Ectodermal cell (in vitro differentiated cells): ENCODE measurements around the gene GNA15.

Experiments used
- H3K27ac ChIP-seq: 2 replicates; pipeline ENCODE4 v1.7.0; 2013; ENCODE audit warnings: mild to moderate bottlenecking, low read depth, low read length; ENCODE audit not compliant: insufficient read depth, poor library complexity, severe bottlenecking
- H3K27me3 ChIP-seq: 2 replicates; pipeline ENCODE4 v1.7.0; 2013; ENCODE audit warnings: mild to moderate bottlenecking, low read length; ENCODE audit not compliant: insufficient read depth, control insufficient read depth, poor library complexity, severe bottlenecking
- H3K36me3 ChIP-seq: one replicate; pipeline ENCODE4 v1.7.0; 2013; ENCODE audit warnings: low read length; ENCODE audit not compliant: control insufficient read depth, insufficient read depth
- H3K4me1 ChIP-seq: one replicate; pipeline ENCODE4 v1.7.0; 2013; ENCODE audit warnings: low read length; ENCODE audit not compliant: control insufficient read depth, insufficient read depth
- H3K4me3 ChIP-seq: 2 replicates; pipeline ENCODE4 v1.7.0; 2013; ENCODE audit warnings: low read depth, low read length, control low read depth; ENCODE audit not compliant: insufficient read depth
- H3K9me3 ChIP-seq: 2 replicates; pipeline ENCODE4 v1.7.0; 2013; ENCODE audit warnings: mild to moderate bottlenecking, low read length, moderate library complexity; ENCODE audit not compliant: control insufficient read depth
- WGBS, 2 experiments: methylation state at CpG; one replicate each; pipeline ENCODE4 v1.1.7; 2013; ENCODE audit warnings: missing lambda C conversion rate in 2 of 2; 5-methylcytosine and 5-hydroxymethylcytosine counted together

GNA15 gene

GRCh38 chr19:3098515-3099346 is 37.1 kb upstream of the GNA15 start:
- no peaks in the 10 kb centered on the region for H3K27me3 ChIP-seq
- H3K27ac ChIP-seq = no peak overlapping the region
- no peaks in the 10 kb centered on the region for H3K36me3 ChIP-seq
- H3K4me1 ChIP-seq = peaks cover 28% of the 10 kb centered on the region
- no peaks in the 10 kb centered on the region for H3K9me3 ChIP-seq
- no peak overlapping the region for H3K4me3 ChIP-seq
- whole genome bisulfite sequencing, 2 experiments = 92 to 93% methylated on average over 40 of the region's 40 CpGs

GRCh38 chr19:3099347-3100145 is 36.3 kb upstream of the GNA15 start:
- H3K27me3 ChIP-seq = no peaks in the 10 kb centered on the region
- no peaks in the 10 kb centered on the region for H3K9me3 ChIP-seq
- H3K4me1 ChIP-seq = peaks cover 28% of the 10 kb centered on the region
- H3K36me3 ChIP-seq = no peaks in the 10 kb centered on the region
- WGBS, 2 experiments = 91 to 92% methylated on average over 29 of the region's 29 CpGs
- H3K4me3 ChIP-seq = no peak overlapping the region
- no peak overlapping the region for H3K27ac ChIP-seq

GRCh38 chr19:3100331-3100730 is 35.5 kb upstream of the GNA15 start:
- 90 to 93% methylated on average over 14 of the region's 14 CpGs for WGBS, 2 experiments
- no peak overlapping the region for H3K4me3 ChIP-seq
- no peaks in the 10 kb centered on the region for H3K27me3 ChIP-seq
- H3K4me1 ChIP-seq = peaks cover 25% of the 10 kb centered on the region
- H3K27ac ChIP-seq = no peak overlapping the region
- no peaks in the 10 kb centered on the region for H3K9me3 ChIP-seq
- H3K36me3 ChIP-seq = no peaks in the 10 kb centered on the region

GRCh38 chr19:3100747-3101730 is 34.8 kb upstream of the GNA15 start:
- Histone ChIP-seq H3K4me1 (peaks cover 18% of the 10 kb centered on the region), H3K9me3 (no peaks in the 10 kb centered on the region), H3K27ac (no peak overlapping the region), H3K36me3 (no peaks in the 10 kb centered on the region), H3K4me3 (no peak overlapping the region), H3K27me3 (no peaks in the 10 kb centered on the region)
- WGBS, 2 experiments = 87 to 89% methylated on average over 34 of the region's 34 CpGs

GRCh38 chr19:3102239-3103140 is 33.3 kb upstream of the GNA15 start:
- 93 to 94% methylated on average over 34 of the region's 34 CpGs for WGBS, 2 experiments
- Histone ChIP-seq H3K27me3 (no peaks in the 10 kb centered on the region), H3K4me3 (no peak overlapping the region), H3K36me3 (no peaks in the 10 kb centered on the region), H3K4me1 (peaks cover 3% of the 10 kb centered on the region), H3K9me3 (no peaks in the 10 kb centered on the region), H3K27ac (no peak overlapping the region)

GRCh38 chr19:3104708-3104983 is 31.2 kb upstream of the GNA15 start:
- Histone ChIP-seq H3K27me3 (no peaks in the 10 kb centered on the region), H3K4me1 (peaks cover 3% of the 10 kb centered on the region), H3K27ac (no peak overlapping the region), H3K9me3 (no peaks in the 10 kb centered on the region), H3K4me3 (no peak overlapping the region), H3K36me3 (no peaks in the 10 kb centered on the region)
- WGBS, 2 experiments = 85 to 88% methylated on average over 10 of the region's 10 CpGs

- WGBS, 2 experiments = 95% methylated on average over 33 of the region's 33 CpGs
- no peaks in the 10 kb centered on the region for H3K9me3 ChIP-seq
- H3K36me3 ChIP-seq = no peaks in the 10 kb centered on the region
- no peak overlapping the region for H3K27ac ChIP-seq
- no peak overlapping the region for H3K4me3 ChIP-seq
- H3K4me1 ChIP-seq = peaks cover 1% of the 10 kb centered on the region
- H3K27me3 ChIP-seq = no peaks in the 10 kb centered on the region
These were observed 30.0 kb upstream of the GNA15 start for GRCh38 chr19:3105641-3106508.

GRCh38 chr19:3106509-3107141 is 29.2 kb upstream of the GNA15 start:
- no peak overlapping the region for H3K4me3 ChIP-seq
- H3K9me3 ChIP-seq = no peaks in the 10 kb centered on the region
- no peaks in the 10 kb centered on the region for H3K36me3 ChIP-seq
- H3K27ac ChIP-seq = no peak overlapping the region
- WGBS, 2 experiments = 95% methylated on average over 17 of the region's 17 CpGs
- H3K27me3 ChIP-seq = no peaks in the 10 kb centered on the region
- H3K4me1 ChIP-seq = no peaks in the 10 kb centered on the region
